HG03060 (cell line): ENCODE data around the gene KCNQ4.

ENCODE experiments used
- ATAC-seq: cut with Tn5 transposase; IDR thresholded peaks from one replicate; pipeline ENCODE4 v1.9.1; 2021; ENCODE audit warnings: low read depth, moderate number of reproducible peaks; ENCODE audit not compliant: unreplicated experiment

KCNQ4 gene

GRCh38 chr1:40815420-40815819, 31.8 kb downstream of the KCNQ4 start:
- no peak for ATAC-seq

GRCh38 chr1:40817791-40818263, 34.2 kb downstream of the KCNQ4 start:
- no peak for ATAC-seq

- ATAC-seq: no peak
Measured at GRCh38 chr1:40818264-40818961, 34.8 kb downstream of the KCNQ4 start.

GRCh38 chr1:40819101-40819500, 35.5 kb downstream of the KCNQ4 start:
- no peak for ATAC-seq

GRCh38 chr1:40820251-40820797, 36.7 kb downstream of the KCNQ4 start:
- no peak for ATAC-seq

- ATAC-seq: no peak
Measured at GRCh38 chr1:40820911-40821693, 37.5 kb downstream of the KCNQ4 start.

- no peak for ATAC-seq
Measured at GRCh38 chr1:40822890-40823289, 39.3 kb downstream of the KCNQ4 start.

GRCh38 chr1:40823345-40823744, 39.8 kb downstream of the KCNQ4 start:
- no peak for ATAC-seq

- ATAC-seq: no peak
Measured at GRCh38 chr1:40823983-40824382, 40.4 kb downstream of the KCNQ4 start.

GRCh38 chr1:40824591-40825434, 41.2 kb downstream of the KCNQ4 start:
- no peak for ATAC-seq

GRCh38 chr1:40825435-40825788, 41.8 kb downstream of the KCNQ4 start:
- no peak for ATAC-seq

- no peak for ATAC-seq
Measured at GRCh38 chr1:40825996-40826395, 42.4 kb downstream of the KCNQ4 start.

- ATAC-seq: no peak
Measured at GRCh38 chr1:40829631-40830245, 46.2 kb downstream of the KCNQ4 start.

- no peak for ATAC-seq
Measured at GRCh38 chr1:40830419-40830943, 46.9 kb downstream of the KCNQ4 start.

GRCh38 chr1:40831001-40831732, 47.6 kb downstream of the KCNQ4 start:
- ATAC-seq: no peak

GRCh38 chr1:40833979-40834378, 50.4 kb downstream of the KCNQ4 start:
- no peak for ATAC-seq

GRCh38 chr1:40834968-40835545, 51.5 kb downstream of the KCNQ4 start:
- no peak for ATAC-seq

- ATAC-seq: no peak
Measured at GRCh38 chr1:40836283-40836682, 52.7 kb downstream of the KCNQ4 start.

- ATAC-seq: no peak
Measured at GRCh38 chr1:40837601-40838000, 54.0 kb downstream of the KCNQ4 start.
